GM12864 (cell line): ENCODE results near the gene GRIA4.

Experiments used
- DNase-seq: peaks from one replicate; pipeline ENCODE4 v3.0.0-alpha.2; 2011; ENCODE audit warnings: low read depth
- H3K4me3 ChIP-seq: 2 replicates; pipeline ENCODE4 v1.5.1; 2011; ENCODE audit warnings: mild to moderate bottlenecking, low read depth, low read length, control low read depth
- TF ChIP-seq, protein P1 (sequence below): IDR thresholded peaks from 2 replicates; pipeline ENCODE4 v1.5.1; 2011; ENCODE audit warnings: low read depth, mild to moderate bottlenecking, moderate library complexity, low read length, control low read depth, inconsistent platforms; ENCODE audit errors: missing control alignments

GRIA4 gene

DNA sequence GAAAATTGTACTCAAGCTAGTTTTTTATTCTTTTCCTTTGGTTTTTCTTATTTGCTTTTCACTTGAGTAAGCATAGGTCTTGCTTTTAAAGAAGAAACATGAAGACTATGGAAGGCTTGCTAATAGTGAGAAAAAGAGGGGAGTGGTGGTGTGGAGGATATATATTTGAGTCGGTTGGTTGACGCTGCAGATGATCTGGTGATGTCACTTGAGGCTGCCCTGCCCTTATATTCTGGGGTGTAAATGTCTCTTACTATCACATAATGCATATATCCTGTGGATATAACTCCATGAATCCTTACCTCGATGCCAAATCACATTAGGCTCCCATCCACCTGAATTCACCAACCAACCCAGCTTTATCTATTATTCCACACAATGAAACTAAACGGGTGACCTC is 2.9 kb downstream of the GRIA4 start:
- TF ChIP-seq, protein P1, sequence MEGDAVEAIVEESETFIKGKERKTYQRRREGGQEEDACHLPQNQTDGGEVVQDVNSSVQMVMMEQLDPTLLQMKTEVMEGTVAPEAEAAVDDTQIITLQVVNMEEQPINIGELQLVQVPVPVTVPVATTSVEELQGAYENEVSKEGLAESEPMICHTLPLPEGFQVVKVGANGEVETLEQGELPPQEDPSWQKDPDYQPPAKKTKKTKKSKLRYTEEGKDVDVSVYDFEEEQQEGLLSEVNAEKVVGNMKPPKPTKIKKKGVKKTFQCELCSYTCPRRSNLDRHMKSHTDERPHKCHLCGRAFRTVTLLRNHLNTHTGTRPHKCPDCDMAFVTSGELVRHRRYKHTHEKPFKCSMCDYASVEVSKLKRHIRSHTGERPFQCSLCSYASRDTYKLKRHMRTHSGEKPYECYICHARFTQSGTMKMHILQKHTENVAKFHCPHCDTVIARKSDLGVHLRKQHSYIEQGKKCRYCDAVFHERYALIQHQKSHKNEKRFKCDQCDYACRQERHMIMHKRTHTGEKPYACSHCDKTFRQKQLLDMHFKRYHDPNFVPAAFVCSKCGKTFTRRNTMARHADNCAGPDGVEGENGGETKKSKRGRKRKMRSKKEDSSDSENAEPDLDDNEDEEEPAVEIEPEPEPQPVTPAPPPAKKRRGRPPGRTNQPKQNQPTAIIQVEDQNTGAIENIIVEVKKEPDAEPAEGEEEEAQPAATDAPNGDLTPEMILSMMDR: no peak
- H3K4me3 ChIP-seq: no peak overlapping the region
- DNase-seq: no peak

DNA sequence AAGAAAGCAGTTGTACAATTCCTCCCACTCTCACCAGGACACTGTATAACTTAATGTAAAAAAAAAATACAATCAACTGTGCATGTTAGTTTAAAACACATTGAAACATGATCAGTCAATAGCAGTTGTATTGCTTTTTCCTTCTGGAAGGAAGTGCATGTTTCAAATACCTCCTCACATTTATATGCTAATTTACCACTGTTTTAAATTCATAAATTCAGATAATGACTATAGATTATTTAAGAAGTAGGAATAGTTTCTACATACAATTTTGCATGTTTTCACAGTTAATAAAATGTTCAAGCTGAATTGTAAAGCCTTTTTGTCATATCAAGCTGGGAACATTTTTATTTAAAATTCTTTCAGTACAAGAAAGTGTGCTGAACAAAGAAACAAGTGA is 3.3 kb downstream of the GRIA4 start:
- TF ChIP-seq, protein P1: no peak
- no peak overlapping the region for H3K4me3 ChIP-seq
- no peak for DNase-seq

DNA sequence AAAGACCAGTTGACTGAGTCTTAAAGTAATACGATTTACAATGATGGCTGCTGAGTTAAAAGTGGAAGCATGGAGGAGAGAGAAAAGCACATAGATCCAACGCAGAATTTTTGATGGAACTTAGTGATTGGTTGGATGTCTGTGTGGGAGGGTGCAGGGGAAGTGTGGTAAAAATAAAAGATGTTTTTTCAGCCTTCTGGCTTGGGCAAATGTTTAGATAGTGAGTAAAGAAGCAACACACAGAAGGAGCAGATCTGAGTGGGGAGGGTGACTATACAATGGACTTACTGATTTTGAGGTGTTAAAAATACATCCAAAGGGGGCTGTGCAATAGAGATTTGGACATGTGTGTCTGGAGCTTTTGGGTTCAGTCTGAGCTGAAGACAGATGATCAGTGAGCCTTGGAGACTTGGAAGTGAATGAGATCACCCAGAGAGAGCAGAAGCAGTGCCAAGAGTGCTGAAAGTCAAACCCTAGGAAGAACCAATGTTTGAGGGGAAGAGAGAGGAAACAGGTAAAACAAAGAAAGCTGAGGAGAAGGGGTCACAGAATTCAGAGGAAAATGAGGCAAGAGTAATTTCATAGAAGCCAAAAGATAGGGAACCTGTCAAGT is 8.6 kb downstream of the GRIA4 start:
- H3K4me3 ChIP-seq: no peak overlapping the region
- DNase-seq: no peak
- TF ChIP-seq, protein P1: no peak

DNA sequence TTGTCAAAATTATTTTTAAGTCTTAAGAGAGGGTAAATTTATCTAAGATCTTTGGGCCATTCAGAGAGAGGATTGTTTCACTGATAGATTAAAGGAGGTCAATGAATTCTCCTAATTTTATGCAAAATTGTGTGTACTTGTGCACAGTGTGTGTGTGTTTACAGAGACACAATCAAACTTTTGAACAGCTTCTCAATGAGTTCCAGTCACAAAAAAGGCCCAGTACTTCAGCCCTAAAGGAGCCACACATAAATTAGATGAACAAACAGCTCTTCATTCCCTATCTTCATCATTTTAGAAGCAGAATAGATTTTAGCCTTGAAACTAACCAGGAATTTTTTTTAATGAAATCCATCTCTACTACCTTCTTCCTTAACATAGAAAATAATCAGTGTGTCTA is 9.7 kb downstream of the GRIA4 start:
- TF ChIP-seq, protein P1: no peak
- DNase-seq: no peak
- H3K4me3 ChIP-seq: no peak overlapping the region

DNA sequence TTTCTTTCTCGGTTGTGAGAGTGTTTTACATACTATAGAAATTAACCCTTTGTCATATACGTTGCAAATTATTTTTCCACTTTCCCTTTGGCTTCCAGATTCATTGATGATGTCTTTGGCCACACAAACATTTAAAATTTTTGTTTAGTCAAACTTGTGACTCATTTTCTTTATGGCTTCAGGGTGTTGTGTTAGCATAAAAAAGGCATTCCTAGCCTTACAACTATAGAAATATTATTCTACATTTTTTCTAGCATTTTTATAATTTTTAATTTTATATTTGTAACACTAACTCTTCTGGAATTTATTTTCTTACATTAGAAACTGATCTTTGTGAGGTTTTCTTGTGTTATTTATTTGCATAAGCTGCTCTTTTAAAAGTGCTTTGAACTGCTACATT is 12.1 kb downstream of the GRIA4 start:
- no peak for DNase-seq
- TF ChIP-seq, protein P1: no peak
- H3K4me3 ChIP-seq: no peak overlapping the region

DNA sequence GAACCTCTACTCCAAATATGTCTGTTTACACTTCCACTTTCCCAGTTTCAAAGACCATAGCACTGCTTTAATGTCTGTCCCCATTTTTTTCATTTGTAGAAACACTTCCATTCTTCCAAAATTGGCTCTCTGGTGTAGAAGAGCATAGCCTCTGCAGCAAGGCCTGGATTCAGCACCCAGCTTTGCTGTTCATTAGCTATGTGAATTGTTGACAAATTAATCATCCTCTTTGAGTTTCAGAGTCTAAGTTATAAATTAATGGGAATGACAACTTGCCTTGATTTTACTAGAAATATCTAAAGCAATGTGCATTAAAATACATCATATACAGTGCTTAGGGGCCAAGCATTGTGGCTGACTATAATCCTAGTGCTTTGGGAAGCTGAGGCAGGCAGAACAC is 22.4 kb downstream of the GRIA4 start:
- DNase-seq: no peak

DNA sequence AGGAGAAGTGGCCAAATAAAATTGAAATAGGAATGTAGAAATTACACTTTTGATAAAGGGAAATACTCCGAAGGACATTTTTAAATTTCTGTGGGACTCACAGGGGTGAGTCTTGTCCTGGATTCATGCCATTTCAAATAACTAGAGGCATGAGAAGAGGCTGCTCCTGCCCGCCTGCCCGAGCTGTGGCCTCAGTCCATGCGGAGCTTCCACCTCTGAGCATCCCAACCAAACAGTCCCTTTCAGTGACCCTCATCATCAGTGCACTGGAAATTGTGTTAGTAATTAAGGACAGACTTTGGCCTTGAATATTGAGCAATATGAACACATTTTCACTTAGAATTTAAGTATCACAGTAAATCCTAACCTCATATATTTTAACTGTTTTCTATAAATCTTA is 25.6 kb downstream of the GRIA4 start:
- DNase-seq: no peak
- H3K4me3 ChIP-seq: no peak overlapping the region
- TF ChIP-seq, protein P1: no peak

More for the DNA sequence above, 22.4 kb downstream of the GRIA4 start:
- TF ChIP-seq, protein P1: no peak
- H3K4me3 ChIP-seq: no peak overlapping the region
